ENCODE results near the gene RNPS1. TPM values are rescaled to one million over a fixed set of nuclear protein-coding genes. Genes with fewer than 3 reads are reported as not detected.

The RNPS1 gene
- total RNA-seq, 2 donors from 2014 or later = 94.5 to 157 TPM

DNA sequence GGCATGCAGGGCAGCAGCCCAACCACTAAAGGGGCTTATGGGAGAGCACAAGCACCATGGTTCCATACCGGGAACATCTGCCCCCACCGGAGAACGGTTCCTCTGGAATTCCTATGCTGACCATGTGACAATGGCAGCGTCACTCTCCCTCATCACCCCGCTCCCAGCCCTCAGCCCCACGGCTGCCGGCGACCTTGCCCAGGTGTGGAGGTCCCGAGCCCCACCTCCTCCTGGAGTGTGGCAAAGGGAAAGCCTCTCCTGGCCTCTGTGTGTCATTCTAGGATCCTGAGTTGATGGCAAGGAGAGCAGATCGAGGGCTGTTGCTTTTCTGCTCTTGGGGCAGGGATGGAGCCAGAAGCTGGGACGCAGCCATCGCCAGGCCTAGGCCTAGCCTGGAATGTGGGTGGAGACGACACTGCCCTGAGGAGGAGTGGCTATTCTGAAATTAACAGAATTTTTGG is 17.8 kb upstream of the RNPS1 start:
- no peak for ATAC-seq (ENCODE audit: insufficient number of reproducible peaks, low FRiP score, low read depth)
- DNase-seq (ENCODE audit: low spot score) = no peak
- Histone ChIP-seq H3K9me3 (no peaks in the 10 kb centered on the region), H3K4me1 (ENCODE audit: control insufficient read depth in 1 of 2, low read depth in 2 of 2) (no peaks in the 10 kb centered on the region), H3K27ac (no peak overlapping the region), H3K36me3 (peaks cover 10% of the 10 kb centered on the region), H3K27me3 (replicated peaks; ENCODE audit: insufficient read depth) (no peaks in the 10 kb centered on the region), H3K4me3 (no peak overlapping the region)
- TF ChIP-seq, protein P1, sequence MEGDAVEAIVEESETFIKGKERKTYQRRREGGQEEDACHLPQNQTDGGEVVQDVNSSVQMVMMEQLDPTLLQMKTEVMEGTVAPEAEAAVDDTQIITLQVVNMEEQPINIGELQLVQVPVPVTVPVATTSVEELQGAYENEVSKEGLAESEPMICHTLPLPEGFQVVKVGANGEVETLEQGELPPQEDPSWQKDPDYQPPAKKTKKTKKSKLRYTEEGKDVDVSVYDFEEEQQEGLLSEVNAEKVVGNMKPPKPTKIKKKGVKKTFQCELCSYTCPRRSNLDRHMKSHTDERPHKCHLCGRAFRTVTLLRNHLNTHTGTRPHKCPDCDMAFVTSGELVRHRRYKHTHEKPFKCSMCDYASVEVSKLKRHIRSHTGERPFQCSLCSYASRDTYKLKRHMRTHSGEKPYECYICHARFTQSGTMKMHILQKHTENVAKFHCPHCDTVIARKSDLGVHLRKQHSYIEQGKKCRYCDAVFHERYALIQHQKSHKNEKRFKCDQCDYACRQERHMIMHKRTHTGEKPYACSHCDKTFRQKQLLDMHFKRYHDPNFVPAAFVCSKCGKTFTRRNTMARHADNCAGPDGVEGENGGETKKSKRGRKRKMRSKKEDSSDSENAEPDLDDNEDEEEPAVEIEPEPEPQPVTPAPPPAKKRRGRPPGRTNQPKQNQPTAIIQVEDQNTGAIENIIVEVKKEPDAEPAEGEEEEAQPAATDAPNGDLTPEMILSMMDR (IDR thresholded peaks at IDR 0.05) = no peak

DNA sequence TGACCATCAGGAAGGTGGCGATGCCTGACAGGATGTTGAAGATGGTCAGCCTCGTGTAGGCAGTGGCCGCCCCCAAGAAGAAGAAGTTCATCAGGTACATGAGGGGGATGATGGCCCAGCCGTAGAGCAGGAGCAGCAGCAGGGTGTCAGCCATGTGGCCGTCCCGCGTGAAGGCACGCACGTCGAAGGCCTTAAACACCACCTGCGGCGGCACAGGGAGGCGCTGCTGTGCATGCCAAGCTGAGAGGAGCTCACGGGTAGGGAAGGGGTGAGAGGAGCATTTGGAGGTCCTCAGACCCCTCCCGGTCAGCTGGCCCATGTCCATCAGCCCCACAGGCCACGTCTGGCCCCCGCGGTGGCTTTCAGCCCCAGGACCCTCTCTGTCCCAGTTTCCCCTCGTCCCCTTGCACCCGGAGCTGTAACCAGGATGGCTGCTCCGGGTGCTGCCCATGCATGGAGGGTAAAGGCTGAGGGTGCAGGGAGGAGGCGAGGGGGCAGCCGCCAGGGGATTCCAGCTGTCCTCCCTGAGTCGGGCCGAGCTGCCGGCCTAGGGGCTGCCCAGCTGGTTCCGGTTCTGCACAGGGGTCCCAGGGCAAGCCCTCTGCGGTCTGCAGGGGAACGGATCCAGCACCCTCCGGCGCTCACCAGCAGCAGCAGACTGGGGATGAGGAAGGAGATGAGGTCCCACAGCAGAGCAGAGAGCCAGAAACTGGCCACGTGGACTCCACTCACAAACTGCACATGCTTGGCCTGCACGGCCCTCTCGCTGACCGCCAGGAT is 17.1 kb upstream of the RNPS1 start:
- Histone ChIP-seq H3K27ac (no peak overlapping the region), H3K4me3 (no peak overlapping the region), H3K4me1 (ENCODE audit: control insufficient read depth in 1 of 2, low read depth in 2 of 2) (no peaks in the 10 kb centered on the region), H3K9me3 (no peaks in the 10 kb centered on the region), H3K36me3 (peaks cover 14% of the 10 kb centered on the region), H3K27me3 (replicated peaks; ENCODE audit: insufficient read depth) (no peaks in the 10 kb centered on the region)
- TF ChIP-seq, protein P1 (IDR thresholded peaks at IDR 0.05) = no peak
- DNase-seq (ENCODE audit: low spot score) (no peak), ATAC-seq (ENCODE audit: insufficient number of reproducible peaks, low FRiP score, low read depth) (no peak)

DNA sequence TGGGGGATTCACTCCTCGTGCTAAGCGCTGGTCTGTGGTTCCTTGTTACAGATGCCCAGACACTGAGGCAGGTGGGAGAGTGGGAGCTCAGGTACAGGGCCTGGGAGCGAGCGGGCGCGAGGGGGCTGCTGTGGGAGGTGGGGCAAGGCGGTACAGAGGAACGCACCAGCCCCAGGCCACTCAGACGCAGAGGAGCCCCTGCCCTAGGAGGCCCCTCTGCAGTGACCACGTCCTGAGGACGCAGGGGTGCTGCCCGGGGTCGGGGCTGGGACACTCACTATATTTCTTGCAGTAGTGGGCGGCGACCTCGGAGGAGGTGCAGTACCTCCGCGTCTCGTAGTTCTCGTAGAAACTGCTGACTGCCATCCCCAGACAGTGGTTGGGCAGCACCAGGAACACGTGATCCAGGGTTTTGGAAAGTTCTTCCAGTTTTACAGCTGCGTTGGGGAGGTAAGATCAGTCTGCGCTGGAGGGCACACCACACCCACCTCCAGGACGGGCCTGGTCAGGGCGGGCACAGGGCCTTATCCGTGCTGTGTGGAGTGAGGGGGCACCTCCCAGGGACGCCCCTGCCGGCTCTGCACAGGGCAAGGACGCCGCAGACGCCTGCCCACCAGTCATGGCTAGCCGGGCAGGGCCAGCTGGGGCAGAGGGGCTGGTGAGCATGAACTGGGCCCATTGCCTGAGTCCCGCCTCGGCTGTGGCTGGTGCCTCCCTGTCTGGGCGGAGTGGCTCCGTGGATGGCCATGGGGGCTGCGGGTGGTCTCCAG is 16.3 kb upstream of the RNPS1 start:
- no peaks in the 10 kb centered on the region for H3K27me3 ChIP-seq (replicated peaks; ENCODE audit: insufficient read depth)
- TF ChIP-seq, protein P1 (IDR thresholded peaks at IDR 0.05) = no peak
- H3K4me1 ChIP-seq (ENCODE audit: control insufficient read depth in 1 of 2, low read depth in 2 of 2) = no peaks in the 10 kb centered on the region
- no peaks in the 10 kb centered on the region for H3K9me3 ChIP-seq
- ATAC-seq (ENCODE audit: insufficient number of reproducible peaks, low FRiP score, low read depth) (no peak), DNase-seq (ENCODE audit: low spot score) (no peak)
- H3K4me3 ChIP-seq = no peak overlapping the region
- H3K36me3 ChIP-seq = peaks cover 14% of the 10 kb centered on the region
- H3K27ac ChIP-seq = no peak overlapping the region

DNA sequence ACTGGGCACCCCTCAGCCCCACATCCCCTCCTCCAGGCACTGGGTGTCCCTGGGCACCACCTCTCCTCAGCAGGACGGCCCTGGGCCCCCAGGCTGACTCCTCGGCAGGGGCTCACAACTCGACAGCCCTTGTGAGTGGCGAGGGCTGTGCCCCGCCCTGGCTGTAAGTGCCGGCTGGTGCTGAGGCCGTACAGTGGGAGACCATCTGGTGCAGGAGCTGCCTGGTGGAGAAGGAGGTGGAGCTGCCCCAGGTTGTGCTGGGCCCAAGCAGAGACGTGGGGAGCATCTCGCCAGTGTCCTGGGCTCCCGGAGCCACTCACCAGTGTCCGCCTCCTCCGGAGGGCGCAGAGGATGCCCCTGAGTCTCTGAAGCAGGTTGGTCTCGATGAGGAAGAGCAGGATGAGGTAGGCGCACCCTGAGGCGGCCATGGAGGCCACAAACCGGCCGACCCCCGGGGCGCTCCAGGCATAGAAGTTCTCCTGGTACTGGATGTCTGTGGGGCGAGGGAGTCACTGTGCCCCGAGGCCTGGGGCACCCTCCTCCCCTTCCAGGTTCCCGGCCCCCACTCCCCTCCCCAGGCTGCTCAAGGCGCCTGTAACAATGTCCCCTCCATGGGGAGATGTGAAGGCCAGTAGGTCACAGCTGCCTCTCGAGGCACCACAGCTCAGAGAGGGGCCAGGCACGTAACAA is 15.1 kb upstream of the RNPS1 start:
- Histone ChIP-seq H3K36me3 (peaks cover 16% of the 10 kb centered on the region), H3K4me1 (ENCODE audit: control insufficient read depth in 1 of 2, low read depth in 2 of 2) (no peaks in the 10 kb centered on the region), H3K4me3 (no peak overlapping the region), H3K9me3 (no peaks in the 10 kb centered on the region), H3K27ac (no peak overlapping the region), H3K27me3 (replicated peaks; ENCODE audit: insufficient read depth) (no peaks in the 10 kb centered on the region)
- DNase-seq (ENCODE audit: low spot score) (no peak), ATAC-seq (ENCODE audit: insufficient number of reproducible peaks, low FRiP score, low read depth) (no peak)
- TF ChIP-seq, protein P1 (IDR thresholded peaks at IDR 0.05) = no peak

DNA sequence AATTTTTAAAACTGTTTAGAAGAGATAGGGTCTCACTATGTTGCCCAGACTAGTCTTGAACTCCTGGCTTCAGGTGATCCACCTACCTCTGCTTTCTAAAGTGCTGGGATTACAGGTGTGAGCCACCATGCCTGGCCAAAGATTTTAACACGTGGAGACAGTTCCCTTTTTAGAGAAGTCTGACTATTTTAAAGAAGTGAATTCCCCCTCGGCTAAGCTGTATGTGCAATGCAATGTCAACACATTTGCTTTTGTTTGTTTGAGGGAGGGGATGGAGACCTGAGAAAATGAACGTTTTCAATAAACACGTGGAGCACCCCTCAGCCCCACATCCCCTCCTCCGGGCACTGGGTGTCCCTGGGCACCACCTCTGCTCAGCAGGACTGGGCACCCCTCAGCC is 14.3 kb upstream of the RNPS1 start:
- TF ChIP-seq, protein P1 (IDR thresholded peaks at IDR 0.05) = no peak
- no peaks in the 10 kb centered on the region for H3K4me1 ChIP-seq (ENCODE audit: control insufficient read depth in 1 of 2, low read depth in 2 of 2)
- H3K9me3 ChIP-seq = no peaks in the 10 kb centered on the region
- H3K27me3 ChIP-seq (replicated peaks; ENCODE audit: insufficient read depth) = no peaks in the 10 kb centered on the region
- ATAC-seq (ENCODE audit: insufficient number of reproducible peaks, low FRiP score, low read depth) (no peak), DNase-seq (ENCODE audit: low spot score) (no peak)
- no peak overlapping the region for H3K4me3 ChIP-seq
- H3K36me3 ChIP-seq = peaks cover 19% of the 10 kb centered on the region
- no peak overlapping the region for H3K27ac ChIP-seq
